HG03469 (cell line): ENCODE results near the gene VGF.
"Not testable (repeated sequence)": the region's sequence is repeated elsewhere in the genome, so short reads cannot be mapped to it uniquely, and the experiment has no call there.

Source experiments
- ATAC-seq: cut with Tn5 transposase; IDR thresholded peaks from one replicate; pipeline ENCODE4 v1.9.1; 2021; ENCODE audit warnings: mild to moderate bottlenecking, moderate library complexity, moderate number of reproducible peaks; ENCODE audit not compliant: unreplicated experiment

Gene VGF

GRCh38 chr7:101140339-101140699 lies 25.1 kb downstream of the VGF start:
- no peak for ATAC-seq

GRCh38 chr7:101138213-101138870 lies 27.0 kb downstream of the VGF start:
- ATAC-seq: no peak

GRCh38 chr7:101137651-101138212 lies 27.6 kb downstream of the VGF start:
- ATAC-seq: no peak

GRCh38 chr7:101134399-101134980 lies 30.9 kb downstream of the VGF start:
- no peak for ATAC-seq

GRCh38 chr7:101133621-101134398 lies 31.6 kb downstream of the VGF start:
- ATAC-seq: no peak

DNA sequence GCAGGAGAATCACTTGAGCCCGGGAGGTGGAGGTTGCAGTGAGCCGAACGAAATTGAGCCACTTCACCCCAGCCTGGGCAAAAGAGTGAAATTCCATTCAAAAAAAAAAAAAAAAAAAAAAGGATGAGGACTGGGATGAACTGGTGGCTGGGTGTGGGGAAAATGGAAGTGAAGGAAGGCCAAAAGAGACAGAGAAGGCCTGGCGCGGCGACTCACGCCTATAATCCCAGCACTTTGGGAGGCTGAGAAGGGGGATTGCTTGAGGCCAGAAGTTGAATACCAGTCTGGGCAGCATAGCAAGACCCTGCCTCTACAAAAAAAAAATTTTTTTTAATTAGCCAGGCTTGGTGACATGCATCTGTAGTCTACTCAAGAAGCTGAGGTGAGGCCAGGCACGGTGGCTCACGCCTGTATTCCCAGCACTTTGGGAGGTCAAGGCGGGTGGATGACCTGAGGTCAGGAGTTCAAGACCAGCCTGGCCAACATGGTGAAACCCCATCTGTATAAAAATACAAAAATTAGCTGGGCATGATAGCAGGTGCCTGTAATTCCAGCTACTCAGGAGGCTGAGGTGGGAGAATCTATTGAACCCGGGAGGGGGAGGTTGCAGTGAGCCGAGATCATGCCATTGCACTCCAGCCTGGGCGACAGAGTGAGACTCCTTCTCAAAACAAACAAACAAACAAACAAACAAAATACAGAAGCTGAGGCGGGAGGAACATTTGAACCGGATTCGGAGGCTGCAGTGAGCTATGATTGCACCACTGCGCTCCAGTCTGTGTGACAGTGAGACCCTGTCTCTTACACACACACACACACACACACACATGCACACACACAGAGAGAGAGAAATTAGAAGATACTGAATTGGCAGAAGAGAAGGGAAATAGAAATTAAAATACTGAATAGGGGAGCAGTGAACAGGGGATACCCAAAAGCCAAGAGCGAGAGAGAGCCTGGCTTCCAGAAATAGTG lies 32.5 kb downstream of the VGF start:
- not testable (repeated sequence) for ATAC-seq

DNA sequence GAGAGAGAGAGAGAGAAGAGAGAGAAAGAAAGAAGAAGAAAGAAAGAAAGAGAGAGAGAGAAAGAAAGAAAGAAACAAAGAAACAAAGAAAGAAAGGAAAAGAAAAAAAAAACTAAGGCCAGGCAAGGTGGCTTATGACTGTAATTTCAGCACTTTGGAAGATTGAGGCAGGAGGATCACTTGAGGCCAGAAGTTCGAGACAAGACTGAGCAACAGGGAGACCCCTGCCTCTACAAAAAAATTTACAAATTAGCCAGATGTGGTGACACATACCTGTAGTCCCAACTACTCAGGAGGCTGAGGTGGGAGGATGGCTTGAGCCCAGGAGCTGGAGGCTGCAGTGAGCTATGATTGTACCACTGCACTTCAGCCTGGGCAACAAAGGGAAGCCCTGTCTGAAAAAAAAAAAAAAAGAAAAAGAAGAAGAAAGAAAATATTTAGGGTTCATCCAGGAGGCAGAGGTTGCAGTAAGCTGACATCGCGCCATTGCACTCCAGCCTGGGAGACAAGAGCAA lies 35.7 kb downstream of the VGF start:
- no peak for ATAC-seq

DNA sequence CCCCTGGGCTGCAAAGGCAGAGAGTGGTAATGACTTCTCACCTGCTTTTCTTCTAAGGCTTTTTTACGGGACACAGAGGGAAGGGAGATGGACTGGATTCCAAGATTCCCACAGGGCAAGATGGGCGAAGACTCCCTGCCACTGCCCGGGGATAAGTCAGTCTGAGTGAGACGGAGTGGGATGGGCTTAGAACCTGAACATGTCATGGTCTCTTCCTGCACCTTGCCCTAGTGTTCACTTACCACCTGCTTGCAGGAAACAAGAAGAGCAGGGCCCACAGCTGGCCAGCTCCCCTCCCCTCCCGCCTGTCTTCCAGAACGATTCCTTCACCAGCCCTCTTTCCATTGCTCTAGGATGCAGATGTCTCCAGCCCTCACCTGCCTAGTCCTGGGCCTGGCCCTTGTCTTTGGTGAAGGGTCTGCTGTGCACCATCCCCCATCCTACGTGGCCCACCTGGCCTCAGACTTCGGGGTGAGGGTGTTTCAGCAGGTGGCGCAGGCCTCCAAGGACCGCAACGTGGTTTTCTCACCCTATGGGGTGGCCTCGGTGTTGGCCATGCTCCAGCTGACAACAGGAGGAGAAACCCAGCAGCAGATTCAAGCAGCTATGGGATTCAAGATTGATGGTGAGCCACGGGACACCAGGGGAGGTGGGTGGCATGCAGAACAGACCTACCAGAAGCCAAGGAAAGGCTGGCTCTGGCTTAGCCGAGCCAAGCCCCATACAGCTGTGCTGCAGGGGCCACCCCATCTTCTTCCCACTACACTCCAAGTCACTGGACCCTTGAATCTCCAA lies 37.1 kb downstream of the VGF start:
- no peak for ATAC-seq

- no peak for ATAC-seq
Measured at GRCh38 chr7:101127460-101128039, 37.8 kb downstream of the VGF start.

GRCh38 chr7:101126651-101127459 lies 38.5 kb downstream of the VGF start, which contains the start of gene SERPINE1:
TSS of gene SERPINE1 (plus strand) at chr7:101127104. CDS start at chr7:101128394, 1,290 bp downstream.
- no peak for ATAC-seq

DNA sequence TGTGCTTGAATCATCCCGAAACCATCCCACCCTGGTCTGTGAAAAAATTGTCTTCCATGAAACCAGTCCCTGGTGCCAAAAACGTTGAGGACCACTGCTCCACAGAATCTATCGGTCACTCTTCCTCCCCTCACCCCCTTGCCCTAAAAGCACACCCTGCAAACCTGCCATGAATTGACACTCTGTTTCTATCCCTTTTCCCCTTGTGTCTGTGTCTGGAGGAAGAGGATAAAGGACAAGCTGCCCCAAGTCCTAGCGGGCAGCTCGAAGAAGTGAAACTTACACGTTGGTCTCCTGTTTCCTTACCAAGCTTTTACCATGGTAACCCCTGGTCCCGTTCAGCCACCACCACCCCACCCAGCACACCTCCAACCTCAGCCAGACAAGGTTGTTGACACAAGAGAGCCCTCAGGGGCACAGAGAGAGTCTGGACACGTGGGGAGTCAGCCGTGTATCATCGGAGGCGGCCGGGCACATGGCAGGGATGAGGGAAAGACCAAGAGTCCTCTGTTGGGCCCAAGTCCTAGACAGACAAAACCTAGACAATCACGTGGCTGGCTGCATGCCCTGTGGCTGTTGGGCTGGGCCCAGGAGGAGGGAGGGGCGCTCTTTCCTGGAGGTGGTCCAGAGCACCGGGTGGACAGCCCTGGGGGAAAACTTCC lies 39.2 kb downstream of the VGF start:
- ATAC-seq: peak; percentile 45

DNA sequence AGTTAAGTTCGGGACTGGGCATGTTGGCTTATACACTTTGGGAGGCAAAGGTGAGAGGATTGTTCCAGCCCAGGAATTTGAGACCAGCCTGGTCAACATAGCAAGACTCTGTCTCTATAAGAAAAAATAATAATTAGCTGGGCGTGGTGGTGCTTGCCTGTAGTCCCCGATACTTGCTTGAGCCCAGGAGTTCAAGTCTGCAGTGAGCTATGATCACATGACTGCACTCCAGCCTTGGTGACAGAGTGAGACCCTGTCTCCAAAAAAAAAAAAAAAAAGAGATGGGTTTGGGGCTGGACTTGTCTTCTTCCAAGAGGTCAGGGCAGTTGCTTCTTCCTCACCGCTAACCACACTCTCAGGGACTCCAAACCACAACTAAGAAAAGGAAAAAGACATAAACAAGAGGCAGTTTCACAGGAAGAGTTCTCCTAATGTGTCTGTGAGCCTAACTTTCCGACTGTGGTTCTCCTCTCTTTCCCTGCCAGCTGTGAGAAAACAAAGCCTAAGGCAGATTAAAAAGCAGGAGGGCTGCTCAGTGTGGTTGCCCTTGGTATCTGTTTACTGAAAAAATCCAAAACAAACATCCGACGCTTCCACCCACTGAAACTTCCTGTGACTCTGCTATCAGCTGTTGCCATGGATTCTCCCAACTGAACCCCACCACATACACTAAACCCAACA lies 40.9 kb downstream of the VGF start:
- ATAC-seq: no peak

DNA sequence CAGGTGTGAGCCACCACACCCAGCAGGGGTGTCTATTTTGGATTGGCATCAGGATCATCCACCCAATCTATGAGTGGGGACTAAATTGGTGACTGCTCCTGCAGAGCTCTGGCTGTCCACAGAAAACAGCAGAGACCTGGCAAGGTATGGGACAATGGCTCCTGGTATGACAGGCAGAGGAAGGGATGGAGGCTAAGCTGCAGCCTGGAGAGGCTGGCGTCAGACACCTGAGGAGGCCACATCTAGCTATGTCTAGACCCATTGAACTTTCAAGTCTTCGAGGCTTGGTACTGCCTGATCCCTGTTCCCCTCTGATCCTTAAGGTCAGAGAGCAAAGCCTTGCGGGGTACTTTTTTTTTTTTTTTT lies 41.7 kb downstream of the VGF start:
- no peak for ATAC-seq

DNA sequence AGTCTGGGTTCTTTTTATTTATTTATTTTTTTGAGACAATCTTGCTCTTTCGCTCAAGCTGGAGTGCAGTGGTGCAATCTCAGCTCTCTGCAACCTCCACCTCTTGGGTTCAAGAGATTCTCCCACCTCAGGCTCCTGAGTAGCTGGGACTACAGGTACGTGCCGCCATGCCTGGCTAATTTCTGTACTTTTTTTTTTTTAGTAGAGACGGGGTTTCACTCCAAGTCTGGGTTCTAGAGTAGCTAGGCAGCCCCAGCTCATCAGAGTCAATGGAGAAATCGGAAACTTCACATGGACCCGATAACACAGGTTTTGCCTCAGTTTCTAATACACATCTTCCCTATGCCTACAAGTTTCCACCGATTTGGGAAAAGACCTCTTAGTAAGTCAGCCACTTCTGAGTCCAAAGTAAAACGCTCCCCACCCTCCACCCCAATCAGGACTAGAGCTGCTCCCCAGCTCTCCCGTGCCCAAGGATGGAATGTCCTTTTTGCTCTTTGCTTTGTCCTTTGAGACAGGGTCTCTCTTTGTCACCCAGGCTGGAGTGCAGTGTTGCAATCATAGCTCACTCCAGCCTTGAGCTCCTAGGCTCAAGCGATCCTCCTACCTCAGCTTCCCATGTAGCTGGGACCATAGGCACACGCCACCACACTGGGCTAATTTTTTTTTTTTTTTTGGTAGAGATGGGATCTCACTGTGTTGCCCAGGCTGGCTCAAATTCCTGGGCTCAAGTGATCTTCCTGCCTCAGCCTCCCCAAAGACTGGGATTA lies 42.3 kb downstream of the VGF start:
- ATAC-seq: no peak

- no peak for ATAC-seq
Measured at GRCh38 chr7:101121991-101122932, 43.1 kb downstream of the VGF start.

GRCh38 chr7:101121631-101121990 lies 43.8 kb downstream of the VGF start:
- not testable (repeated sequence) for ATAC-seq
